ENCODE results near the gene CTTN. TPM values are rescaled to one million over a fixed set of nuclear protein-coding genes. Genes with fewer than 3 reads are reported as not detected.

CTTN gene
- total RNA-seq, 1 experiment from 2014 or later = 224 TPM

- Mint-ChIP-seq H3K36me3 (ENCODE audit: insufficient read depth in 1 of 3, low read depth in 3 of 3) (peaks cover 0 to under 1% (median 0%) of the 10 kb centered on the region in 3 experiments; a peak in 2 of 7 replicates), H3K4me3 (no peak overlapping the region), H3K27me3 (ENCODE audit: low read depth) (peaks cover 6% of the 10 kb centered on the region), H3K27ac (no peak overlapping the region), H3K4me1 (peaks cover 20 to 23% of the 10 kb centered on the region in 2 experiments), H3K9me3 (peaks cover 3 to 5% of the 10 kb centered on the region in 2 experiments; a peak in 3 of 5 replicates)
- no peak overlapping the region for H3K9ac ChIP-seq (ENCODE audit: extremely low read depth, insufficient read length, low read length)
- H3K23me2 ChIP-seq (ENCODE audit: insufficient read length, low read depth, low read length, poor library complexity, severe bottlenecking) = no peaks in the 10 kb centered on the region
- no peak overlapping the region for H2BK120ac ChIP-seq (ENCODE audit: low read depth, low read length, poor library complexity, severe bottlenecking)
- H3T11ph ChIP-seq (ENCODE audit: low read length) = no peak overlapping the region
- H3K27ac ChIP-seq (ENCODE audit: insufficient read length, low read depth, low read length) = no peak overlapping the region
- no peak for TF ChIP-seq CTCF (conservative IDR thresholded peaks at IDR 0.05)
- H3K27me3 ChIP-seq (ENCODE audit: insufficient read depth, low read length) = no peaks in the 10 kb centered on the region
- H2AFZ ChIP-seq (ENCODE audit: low read length) = no peak overlapping the region
- H2AK5ac ChIP-seq (ENCODE audit: insufficient read length, low read length) = no peak overlapping the region
- no peak overlapping the region for H3K56ac ChIP-seq (ENCODE audit: insufficient read length, low read depth, low read length)
- H3K4ac ChIP-seq (ENCODE audit: low read depth, low read length) = no peak overlapping the region
- no peak overlapping the region for H3K14ac ChIP-seq (ENCODE audit: insufficient read depth, low read length)
- WGBS (ENCODE audit: extremely low coverage, insufficient read length, low lambda C conversion rate) = no CpG with 5 or more reads among the region's 2 CpGs
- H2BK5ac ChIP-seq (ENCODE audit: insufficient read length, low read length) = no peak overlapping the region
- H2BK15ac ChIP-seq (ENCODE audit: low read depth, low read length) = no peak overlapping the region
- H3K4me1 ChIP-seq (ENCODE audit: insufficient read depth, low read length) = peaks cover 2% of the 10 kb centered on the region; the same call in 1 of the 2 replicates
- no peak overlapping the region for H2BK20ac ChIP-seq (ENCODE audit: low read depth, low read length, poor library complexity, severe bottlenecking)
- no peak overlapping the region for H3K23ac ChIP-seq (ENCODE audit: insufficient read length, low read depth, low read length)
- H3K79me1 ChIP-seq (ENCODE audit: insufficient read depth, low read depth, low read length, poor library complexity, severe bottlenecking) = no peaks in the 10 kb centered on the region
- no peak overlapping the region for H3K4me2 ChIP-seq (ENCODE audit: insufficient read depth, insufficient read length, low read length)
- H3K9me3 ChIP-seq (ENCODE audit: control insufficient read depth, low read depth, low read length) = no peaks in the 10 kb centered on the region
- H4K20me1 ChIP-seq (ENCODE audit: control insufficient read depth, insufficient read depth, insufficient read length) = no peaks in the 10 kb centered on the region
- H3K79me2 ChIP-seq (ENCODE audit: insufficient read depth, low read length) = no peaks in the 10 kb centered on the region
- DNase-seq = no peak
- H3K18ac ChIP-seq (ENCODE audit: insufficient read length, low read depth, low read length) = no peak overlapping the region
- H4K5ac ChIP-seq (ENCODE audit: insufficient read length, low read depth, low read length) = no peak overlapping the region
- H4K91ac ChIP-seq (ENCODE audit: insufficient read length, low read depth, low read length) = no peak overlapping the region
- no peak overlapping the region for H4K8ac ChIP-seq (replicated peaks; ENCODE audit: insufficient read length, low read depth, low read length)
- H2BK12ac ChIP-seq (ENCODE audit: insufficient read length, low read depth, low read length) = no peak overlapping the region
Measured at GRCh38 chr11:70458736-70459135, 60.4 kb downstream of the CTTN start.

All from H9 (cell line).